ENCODE measurements around the gene ZGLP1.

- no peak for TF ChIP-seq EP300 (IDR thresholded peaks at IDR 0.05; ENCODE audit: borderline replicate concordance)
- TF ChIP-seq FOXM1 (IDR thresholded peaks at IDR 0.05; ENCODE audit: borderline replicate concordance, low read depth): no peak
- TF ChIP-seq NFIC (IDR thresholded peaks at IDR 0.05): no peak
- no peak for TF ChIP-seq RAD21 (IDR thresholded peaks at IDR 0.05; ENCODE audit: low read depth)
- TF ChIP-seq, protein P1, sequence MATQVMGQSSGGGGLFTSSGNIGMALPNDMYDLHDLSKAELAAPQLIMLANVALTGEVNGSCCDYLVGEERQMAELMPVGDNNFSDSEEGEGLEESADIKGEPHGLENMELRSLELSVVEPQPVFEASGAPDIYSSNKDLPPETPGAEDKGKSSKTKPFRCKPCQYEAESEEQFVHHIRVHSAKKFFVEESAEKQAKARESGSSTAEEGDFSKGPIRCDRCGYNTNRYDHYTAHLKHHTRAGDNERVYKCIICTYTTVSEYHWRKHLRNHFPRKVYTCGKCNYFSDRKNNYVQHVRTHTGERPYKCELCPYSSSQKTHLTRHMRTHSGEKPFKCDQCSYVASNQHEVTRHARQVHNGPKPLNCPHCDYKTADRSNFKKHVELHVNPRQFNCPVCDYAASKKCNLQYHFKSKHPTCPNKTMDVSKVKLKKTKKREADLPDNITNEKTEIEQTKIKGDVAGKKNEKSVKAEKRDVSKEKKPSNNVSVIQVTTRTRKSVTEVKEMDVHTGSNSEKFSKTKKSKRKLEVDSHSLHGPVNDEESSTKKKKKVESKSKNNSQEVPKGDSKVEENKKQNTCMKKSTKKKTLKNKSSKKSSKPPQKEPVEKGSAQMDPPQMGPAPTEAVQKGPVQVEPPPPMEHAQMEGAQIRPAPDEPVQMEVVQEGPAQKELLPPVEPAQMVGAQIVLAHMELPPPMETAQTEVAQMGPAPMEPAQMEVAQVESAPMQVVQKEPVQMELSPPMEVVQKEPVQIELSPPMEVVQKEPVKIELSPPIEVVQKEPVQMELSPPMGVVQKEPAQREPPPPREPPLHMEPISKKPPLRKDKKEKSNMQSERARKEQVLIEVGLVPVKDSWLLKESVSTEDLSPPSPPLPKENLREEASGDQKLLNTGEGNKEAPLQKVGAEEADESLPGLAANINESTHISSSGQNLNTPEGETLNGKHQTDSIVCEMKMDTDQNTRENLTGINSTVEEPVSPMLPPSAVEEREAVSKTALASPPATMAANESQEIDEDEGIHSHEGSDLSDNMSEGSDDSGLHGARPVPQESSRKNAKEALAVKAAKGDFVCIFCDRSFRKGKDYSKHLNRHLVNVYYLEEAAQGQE (IDR thresholded peaks at IDR 0.05; ENCODE audit: low read depth): no peak
- no peak for TF ChIP-seq YY1 (IDR thresholded peaks at IDR 0.05; ENCODE audit: low read depth)
Observed at GRCh38 chr19:10277795-10278589, 31.6 kb downstream of the ZGLP1 start.
